Left lung (tissue), 10 donors: ENCODE measurements around the gene SKIL. TPM values are rescaled to one million over a fixed set of nuclear protein-coding genes. Genes with fewer than 3 reads are reported as not detected.

Experiments used
- ATAC-seq: fragments of 200-7000 bp; cut with Tn5 transposase; one replicate; pipeline ENCODE4 v1.9.1; 2020; ENCODE audit warnings: moderate library complexity
- DNase-seq, 4 donors: peaks; one replicate each; pipeline ENCODE4 v3.0.0-alpha.2; 2013 to 2020
- H3K27ac ChIP-seq, 2 donors: fragments of 200-600 bp; sonication (generic) in 1 of 2; one replicate each; pipeline versions ENCODE4 v1.5.0 to v1.8.0; 2020 to 2021
- H3K27me3 ChIP-seq, 2 donors: fragments of 200-600 bp; sonication (generic) in 1 of 2; one replicate each; pipeline versions ENCODE4 v1.5.0 to v1.8.0; 2020 to 2021
- H3K36me3 ChIP-seq, 2 donors: fragments of 200-600 bp; sonication (generic) in 1 of 2; one replicate each; pipeline versions ENCODE4 v1.5.0 to v1.8.0; 2020 to 2021
- H3K4me1 ChIP-seq, 2 donors: fragments of 200-600 bp; one replicate each; pipeline ENCODE4 v1.8.0; 2021
- H3K4me3 ChIP-seq, 2 donors: fragments of 200-600 bp; sonication (generic) in 1 of 2; one replicate each; pipeline versions ENCODE4 v1.5.0 to v1.8.0; 2020 to 2021; ENCODE audit warnings: mild to moderate bottlenecking in 1 of 2
- H3K9me3 ChIP-seq, 2 donors: fragments of 200-600 bp; sonication (generic) in 1 of 2; one replicate each; pipeline versions ENCODE4 v1.5.0 to v1.8.0; 2020 to 2021
- intact Hi-C, 2 donors: fragments of 100-400 bp; cut with DNase I; formaldehyde crosslinking; loops; one replicate each; pipeline versions ENCODE4 v1.11.2 to v1.14.2; 2022
- polyA plus RNA-seq, 6 donors: library from polyadenylated mRNA; unstranded; fragments of 120-200 nt; gene quantifications; one replicate each; pipeline ENCODE4 v1.2.1, GENCODE V29; 2013; ENCODE audit not compliant: insufficient read length in 6 of 6
- total RNA-seq, 2 donors: library from RNA; stranded (reverse); fragmentation: NEBNext Ultra II Directional; extraction: Animal tissue kit (Norgen Biotek cat#: 25700); gene quantifications; one replicate each; pipeline ENCODE4 v1.2.1, GENCODE V29; 2021
- TF ChIP-seq, protein P1 (sequence below), 2 donors: fragments of 200-600 bp; sonication (generic) in 1 of 2; IDR thresholded peaks; one replicate each; pipeline versions ENCODE4 v1.5.0 to v1.8.0; 2021; ENCODE audit warnings: antibody characterized with exemption in 2 of 2
- donor health status: DM: no; HTN: yes; CAD: no.
- donor health status: DM: no; HTN: no; CAD: no.

SKIL gene
- total and polyA plus RNA-seq, 8 donors: 49.7 to 109 (median 58.7) TPM

DNA sequence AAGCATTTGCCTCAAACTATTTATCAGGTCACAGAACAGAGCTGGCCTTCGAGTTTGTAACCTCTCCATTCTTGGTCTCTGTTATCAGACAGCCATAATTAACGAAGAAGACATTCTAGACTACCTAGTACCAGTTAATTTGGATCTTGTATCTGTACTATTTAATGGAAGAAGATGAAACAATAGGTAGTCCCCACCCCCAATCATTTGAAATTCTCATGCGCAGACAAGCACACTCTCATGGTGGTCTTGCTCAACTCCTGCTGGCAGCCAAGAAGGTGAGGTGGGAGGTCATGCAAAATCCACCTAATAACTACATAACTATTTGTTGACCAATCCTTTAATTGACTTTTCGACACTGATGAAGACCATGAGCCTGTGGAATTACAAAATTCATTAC lies 2.8 kb upstream of the SKIL start:
- intact Hi-C loops: no loop called here
- Histone ChIP-seq H3K27ac (no peak overlapping the region), H3K4me3 (no peak overlapping the region)

DNA sequence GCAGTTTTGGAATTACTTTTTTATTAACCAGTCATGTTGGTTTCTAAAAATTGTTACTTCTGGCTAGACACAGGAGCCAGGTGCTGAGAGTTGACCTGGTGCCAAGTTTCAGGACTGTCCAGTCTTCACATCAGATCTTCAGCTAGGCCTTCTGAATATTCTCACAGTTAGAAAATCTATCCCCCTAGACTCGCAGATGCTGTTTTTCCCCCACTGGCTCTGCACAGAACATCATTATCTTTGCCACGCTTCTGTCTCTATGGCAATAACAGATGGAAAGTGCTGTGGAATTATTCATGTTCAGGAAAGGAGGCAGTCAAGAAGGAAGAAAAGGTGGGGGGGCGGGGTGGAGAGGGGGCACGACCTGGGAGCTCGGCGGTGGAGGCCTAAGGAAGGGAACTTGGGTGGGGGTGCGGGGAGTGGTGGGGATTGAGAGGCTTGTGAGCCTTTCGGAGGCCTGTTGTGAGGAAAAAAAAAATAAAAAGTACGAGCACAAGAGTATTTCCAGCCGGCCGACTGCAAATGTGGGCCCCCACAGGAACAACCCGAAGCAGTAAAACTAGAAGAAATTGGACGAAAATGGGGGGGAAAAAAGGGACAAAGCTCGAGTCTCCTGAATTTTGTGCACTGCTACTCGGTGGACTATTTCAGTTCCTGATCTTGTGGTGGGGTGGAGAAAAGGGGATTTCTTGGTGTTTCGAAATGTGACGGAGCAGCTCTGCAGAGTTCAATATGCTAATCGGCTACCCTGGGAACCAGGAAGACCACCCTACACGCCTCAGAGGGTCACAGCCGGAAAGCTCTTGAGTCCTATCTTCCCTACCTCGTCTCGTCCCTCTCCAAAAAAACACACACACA lies 1.5 kb upstream of the SKIL start:
- intact Hi-C loops: no loop called here

More for the DNA sequence above, 2.8 kb upstream of the SKIL start:
- TF ChIP-seq, protein P1, sequence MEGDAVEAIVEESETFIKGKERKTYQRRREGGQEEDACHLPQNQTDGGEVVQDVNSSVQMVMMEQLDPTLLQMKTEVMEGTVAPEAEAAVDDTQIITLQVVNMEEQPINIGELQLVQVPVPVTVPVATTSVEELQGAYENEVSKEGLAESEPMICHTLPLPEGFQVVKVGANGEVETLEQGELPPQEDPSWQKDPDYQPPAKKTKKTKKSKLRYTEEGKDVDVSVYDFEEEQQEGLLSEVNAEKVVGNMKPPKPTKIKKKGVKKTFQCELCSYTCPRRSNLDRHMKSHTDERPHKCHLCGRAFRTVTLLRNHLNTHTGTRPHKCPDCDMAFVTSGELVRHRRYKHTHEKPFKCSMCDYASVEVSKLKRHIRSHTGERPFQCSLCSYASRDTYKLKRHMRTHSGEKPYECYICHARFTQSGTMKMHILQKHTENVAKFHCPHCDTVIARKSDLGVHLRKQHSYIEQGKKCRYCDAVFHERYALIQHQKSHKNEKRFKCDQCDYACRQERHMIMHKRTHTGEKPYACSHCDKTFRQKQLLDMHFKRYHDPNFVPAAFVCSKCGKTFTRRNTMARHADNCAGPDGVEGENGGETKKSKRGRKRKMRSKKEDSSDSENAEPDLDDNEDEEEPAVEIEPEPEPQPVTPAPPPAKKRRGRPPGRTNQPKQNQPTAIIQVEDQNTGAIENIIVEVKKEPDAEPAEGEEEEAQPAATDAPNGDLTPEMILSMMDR (IDR thresholded peaks at IDR 0.05): no peak
- Histone ChIP-seq H3K9me3 (no peaks in the 10 kb centered on the region), H3K4me1 (peaks cover 0 to 29% of the 10 kb centered on the region in 2 donors), H3K27me3 (no peaks in the 10 kb centered on the region), H3K36me3 (peaks cover 0 to 3% of the 10 kb centered on the region in 2 donors)
- ATAC-seq (no peak), DNase-seq (no peak)

DNA sequence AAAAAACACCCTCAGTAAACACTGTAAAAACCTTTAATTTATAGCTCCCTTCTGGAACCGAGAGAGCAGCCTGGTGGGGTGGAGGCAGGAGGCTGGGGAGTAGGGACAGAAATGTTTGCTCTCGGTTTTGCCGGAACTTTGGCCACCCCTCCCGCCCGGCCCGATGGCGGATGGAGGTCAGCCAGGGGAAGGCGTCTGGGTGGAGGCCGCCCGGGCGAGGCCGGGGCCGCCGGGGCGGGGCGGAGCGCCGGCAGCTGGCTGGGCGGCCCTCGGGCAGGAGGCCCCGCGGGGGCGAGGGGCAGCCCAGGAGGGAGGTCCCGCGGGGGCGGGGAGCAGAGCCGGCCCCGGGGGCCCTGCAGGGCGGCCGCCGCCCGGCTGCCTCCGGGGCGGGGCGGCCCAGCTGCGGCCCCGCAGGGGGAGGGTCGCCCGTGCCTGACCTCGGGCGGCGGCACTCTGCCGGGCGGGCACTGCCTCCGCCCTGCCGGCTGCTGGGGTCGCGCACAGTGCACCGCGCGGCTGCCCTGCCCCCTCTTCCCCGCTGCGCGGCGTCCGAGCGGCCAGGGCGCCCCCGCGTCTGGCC lies 829 bp upstream of the SKIL start:
- no peaks in the 10 kb centered on the region for H3K9me3 ChIP-seq
- intact Hi-C loops: no loop called here
- peaks cover 14 to 49% of the 10 kb centered on the region in 2 donors for H3K4me1 ChIP-seq
- TF ChIP-seq, protein P1 (IDR thresholded peaks at IDR 0.05): no peak
- H3K27ac ChIP-seq: peak overlapping the region; percentile 100
- H3K27me3 ChIP-seq: no peaks in the 10 kb centered on the region
- ATAC-seq (peak; percentile 71), DNase-seq (peak; percentile 87 to 95 (median 94))
- H3K36me3 ChIP-seq: peaks cover 0 to 23% of the 10 kb centered on the region in 2 donors
- H3K4me3 ChIP-seq: peak overlapping the region; percentile 31 to 94

More for the DNA sequence above, 1.5 kb upstream of the SKIL start:
- ATAC-seq (peak; percentile 1), DNase-seq (peak; percentile 53 to 80 (median 77))
- H3K4me1 ChIP-seq: peaks cover 11 to 41% of the 10 kb centered on the region in 2 donors
- H3K27me3 ChIP-seq: no peaks in the 10 kb centered on the region
- H3K27ac ChIP-seq: peak overlapping the region; percentile 100
- H3K9me3 ChIP-seq: no peaks in the 10 kb centered on the region
- TF ChIP-seq, protein P1 (IDR thresholded peaks at IDR 0.05): no peak
- H3K4me3 ChIP-seq: peak overlapping the region; percentile 31 to 94
- peaks cover 0 to 15% of the 10 kb centered on the region in 2 donors for H3K36me3 ChIP-seq

DNA sequence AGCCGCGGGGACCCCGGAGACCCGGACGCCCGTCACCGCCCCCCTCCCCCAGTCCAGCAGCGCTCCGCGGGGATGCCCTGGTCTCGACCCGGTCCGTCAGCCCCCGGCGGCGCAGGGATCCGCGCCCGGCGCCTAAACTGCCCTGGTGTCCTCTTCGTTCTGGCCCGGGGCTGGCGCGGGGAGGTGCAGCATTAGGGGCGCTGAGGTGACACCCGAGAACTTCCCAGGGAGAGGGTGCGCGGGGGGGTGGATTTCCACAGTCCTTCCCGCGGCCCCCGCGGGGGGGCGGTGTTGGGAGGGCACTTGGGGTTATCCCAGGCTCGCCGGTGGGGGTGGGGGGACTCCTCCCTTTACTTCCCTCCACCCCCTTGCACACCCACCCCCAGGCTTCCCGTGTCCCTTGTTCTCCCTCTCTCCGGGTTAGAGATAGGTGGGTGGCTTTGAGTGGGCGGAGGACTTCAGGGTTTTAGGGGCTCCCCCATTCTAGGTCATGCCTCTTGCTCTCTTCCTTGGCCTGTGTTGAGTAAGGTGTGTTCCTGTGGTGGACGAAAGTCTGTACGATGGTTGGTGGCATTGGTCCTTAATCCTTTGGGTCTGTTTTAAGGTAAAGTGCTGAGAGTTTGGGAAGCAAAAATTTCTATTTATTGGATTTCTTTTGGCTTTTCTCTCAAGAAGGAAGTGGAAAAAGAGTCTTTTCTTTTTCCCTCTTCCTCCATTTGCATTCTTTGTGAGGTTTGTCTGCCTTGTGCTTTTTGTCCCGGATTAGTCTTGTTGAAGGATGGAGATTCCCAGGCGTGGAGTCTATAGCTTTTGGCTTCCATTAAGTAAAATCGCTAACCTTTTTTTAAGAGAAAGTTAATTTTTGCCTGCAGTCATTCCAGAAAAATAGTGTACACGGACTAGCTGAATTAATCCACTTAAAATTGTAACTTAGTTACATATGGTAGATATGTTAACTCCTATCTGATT lies 811 bp downstream of the SKIL start:
- DNase-seq (peak; percentile 67 to 96 (median 87)), ATAC-seq (peak; percentile 60)
- peak overlapping the region; percentile 87 to 94 for H3K4me3 ChIP-seq
- no peaks in the 10 kb centered on the region for H3K27me3 ChIP-seq
- TF ChIP-seq, protein P1 (IDR thresholded peaks at IDR 0.05): peak; percentile 15 to 33
- intact Hi-C loops: no loop called here
- peaks cover 0 to 32% of the 10 kb centered on the region in 2 donors for H3K36me3 ChIP-seq
- H3K27ac ChIP-seq: peak overlapping the region; percentile 100
- H3K9me3 ChIP-seq: no peaks in the 10 kb centered on the region
- H3K4me1 ChIP-seq: peaks cover 21 to 61% of the 10 kb centered on the region in 2 donors
